Activated CD4-positive, alpha-beta T cell treated with anti-CD3 and anti-CD28 coated beads, Interleukin-2, amount 10 ng/mL, durations not matched to agents 24 days and 14 days (primary cell): ENCODE data around the gene SLC22A23. TPM values are rescaled to one million over a fixed set of nuclear protein-coding genes. Genes with fewer than 3 reads are reported as not detected.
"Not testable (repeated sequence)": the region's sequence is repeated elsewhere in the genome, so short reads cannot be mapped to it uniquely, and the experiment has no call there.

ENCODE experiments used
- DNase-seq: peaks from one replicate; pipeline ENCODE4 v3.0.0; 2022
- H3K27ac Mint-ChIP-seq: one replicate; pipeline ENCODE4 v1.8.0; 2022; ENCODE audit warnings: mild to moderate bottlenecking, mixed read lengths
- H3K27me3 Mint-ChIP-seq: one replicate; pipeline ENCODE4 v1.8.0; 2022; ENCODE audit warnings: mixed read lengths
- H3K36me3 Mint-ChIP-seq: one replicate; pipeline ENCODE4 v1.8.0; 2022; ENCODE audit warnings: low read depth, mild to moderate bottlenecking, mixed read lengths
- H3K4me1 Mint-ChIP-seq: one replicate; pipeline ENCODE4 v1.8.0; 2021; ENCODE audit warnings: mixed read lengths
- H3K4me3 Mint-ChIP-seq: one replicate; pipeline ENCODE4 v1.8.0; 2022; ENCODE audit warnings: mild to moderate bottlenecking, moderate library complexity, mixed read lengths
- H3K9me3 Mint-ChIP-seq: one replicate; pipeline ENCODE4 v1.8.0; 2021; ENCODE audit warnings: mixed read lengths
- intact Hi-C: fragments of 100-400 bp; cut with micrococcal nuclease; formaldehyde crosslinking; loops from one replicate; pipeline ENCODE4 v1.15.1; 2023
- total RNA-seq: library from RNA; stranded (reverse); gene quantifications from 2 replicates; pipeline ENCODE4 v1.2.3, GENCODE V29; 2022

The SLC22A23 gene
- total RNA-seq, 1 donor from 2014 or later: 0.12 TPM

DNA sequence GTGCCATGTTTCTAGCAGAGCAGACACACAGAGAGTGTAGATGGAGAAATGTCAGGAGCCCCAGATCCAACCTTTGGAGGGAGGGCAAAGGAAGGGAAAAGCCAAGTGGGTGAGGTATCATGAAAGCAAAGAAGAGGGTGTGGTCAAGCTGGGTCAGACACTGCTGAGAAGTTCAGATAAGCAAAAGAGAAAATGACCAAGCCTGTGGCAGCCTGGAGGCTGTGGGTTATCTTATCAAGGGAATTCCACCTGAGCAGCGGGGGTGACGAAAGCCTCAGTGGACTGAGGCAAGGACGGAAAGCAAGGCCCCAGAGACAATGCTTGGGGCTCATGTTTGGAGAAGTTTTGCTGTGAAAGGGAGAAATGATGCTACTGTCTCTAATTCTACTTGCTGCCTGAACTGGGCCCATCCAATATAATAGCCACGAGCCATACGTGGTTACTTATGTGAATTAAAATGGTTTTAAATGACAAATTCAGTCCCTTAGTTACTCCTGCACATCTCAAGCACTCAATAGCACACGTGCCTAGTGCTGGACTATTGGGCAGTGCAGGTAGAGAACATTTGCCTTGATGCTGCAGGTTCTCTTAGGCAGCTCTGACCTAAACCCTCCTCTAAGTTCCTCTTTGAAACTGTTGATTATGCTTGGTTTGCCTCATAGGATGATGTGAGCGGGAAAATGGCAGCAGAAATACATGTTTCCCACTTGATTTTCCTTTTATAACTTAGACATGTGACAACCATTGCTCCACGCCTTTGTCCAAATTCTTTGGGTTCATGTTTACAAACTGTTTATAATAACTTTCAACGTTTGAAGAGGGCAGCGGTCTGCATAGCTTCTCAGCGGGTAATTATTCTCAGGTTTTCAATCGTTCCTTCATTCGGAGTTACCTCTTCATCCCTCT, 63.7 kb downstream of the SLC22A23 start:
- no peaks in the 10 kb centered on the region for H3K27me3 Mint-ChIP-seq
- intact Hi-C loops: no loop called here
- H3K4me1 Mint-ChIP-seq: no peaks in the 10 kb centered on the region
- DNase-seq: no peak
- H3K36me3 Mint-ChIP-seq: no peaks in the 10 kb centered on the region
- no peaks in the 10 kb centered on the region for H3K9me3 Mint-ChIP-seq
- H3K4me3 Mint-ChIP-seq: no peak overlapping the region
- no peak overlapping the region for H3K27ac Mint-ChIP-seq

DNA sequence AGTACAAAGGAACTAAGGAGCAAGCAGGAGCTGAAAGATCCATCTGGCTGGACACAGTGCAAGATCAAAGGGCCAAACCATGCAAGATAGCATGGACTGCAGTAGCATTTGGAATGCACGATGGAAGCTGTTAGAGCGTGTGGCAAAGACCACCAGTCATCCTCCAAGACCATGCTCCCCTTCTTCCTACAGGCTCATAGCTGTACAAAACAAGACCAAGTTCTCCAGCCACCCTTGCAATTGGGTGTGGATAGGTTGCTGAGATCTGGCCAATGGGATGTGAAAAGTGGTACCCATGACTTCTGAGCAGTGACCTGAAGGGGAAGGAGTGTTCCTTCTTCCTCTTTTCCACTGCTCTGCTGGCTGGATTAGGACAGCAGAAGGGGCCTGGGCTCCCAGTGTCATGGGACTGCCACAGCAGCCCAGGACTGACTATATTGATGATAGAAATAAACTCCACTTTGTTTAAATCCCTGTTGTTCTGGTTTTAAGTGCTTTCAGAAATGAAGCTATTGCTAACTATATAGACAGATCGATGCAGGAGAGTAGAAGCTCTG, 64.9 kb downstream of the SLC22A23 start:
- H3K4me3 Mint-ChIP-seq: no peak overlapping the region
- DNase-seq: no peak
- H3K27ac Mint-ChIP-seq: no peak overlapping the region
- H3K27me3 Mint-ChIP-seq: no peaks in the 10 kb centered on the region
- no peaks in the 10 kb centered on the region for H3K4me1 Mint-ChIP-seq
- H3K9me3 Mint-ChIP-seq: no peaks in the 10 kb centered on the region
- no peaks in the 10 kb centered on the region for H3K36me3 Mint-ChIP-seq
- intact Hi-C loops: no loop called here

DNA sequence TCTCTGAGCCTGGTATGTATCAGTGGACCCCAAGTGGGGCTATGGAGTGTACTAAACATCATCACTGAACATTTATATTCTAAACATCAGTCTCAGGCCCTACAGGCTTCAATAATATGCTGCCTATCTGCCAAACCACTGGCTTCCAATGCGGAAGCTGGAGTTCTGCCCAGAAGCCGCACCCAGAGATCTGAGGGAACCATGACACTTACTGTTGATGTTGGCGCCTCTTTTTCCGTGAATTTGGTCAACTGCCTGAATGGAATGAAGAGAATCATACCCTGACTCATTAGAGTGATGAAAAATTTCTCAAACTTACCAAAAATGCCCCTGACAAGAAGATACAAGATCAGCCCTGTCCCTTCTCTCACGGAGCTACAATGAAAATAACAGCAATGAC, 66.2 kb downstream of the SLC22A23 start:
- intact Hi-C loops: no loop called here
- no peak for DNase-seq
- H3K36me3 Mint-ChIP-seq: no peaks in the 10 kb centered on the region
- H3K4me1 Mint-ChIP-seq: no peaks in the 10 kb centered on the region
- no peaks in the 10 kb centered on the region for H3K9me3 Mint-ChIP-seq
- H3K4me3 Mint-ChIP-seq: no peak overlapping the region
- no peak overlapping the region for H3K27ac Mint-ChIP-seq
- no peaks in the 10 kb centered on the region for H3K27me3 Mint-ChIP-seq

DNA sequence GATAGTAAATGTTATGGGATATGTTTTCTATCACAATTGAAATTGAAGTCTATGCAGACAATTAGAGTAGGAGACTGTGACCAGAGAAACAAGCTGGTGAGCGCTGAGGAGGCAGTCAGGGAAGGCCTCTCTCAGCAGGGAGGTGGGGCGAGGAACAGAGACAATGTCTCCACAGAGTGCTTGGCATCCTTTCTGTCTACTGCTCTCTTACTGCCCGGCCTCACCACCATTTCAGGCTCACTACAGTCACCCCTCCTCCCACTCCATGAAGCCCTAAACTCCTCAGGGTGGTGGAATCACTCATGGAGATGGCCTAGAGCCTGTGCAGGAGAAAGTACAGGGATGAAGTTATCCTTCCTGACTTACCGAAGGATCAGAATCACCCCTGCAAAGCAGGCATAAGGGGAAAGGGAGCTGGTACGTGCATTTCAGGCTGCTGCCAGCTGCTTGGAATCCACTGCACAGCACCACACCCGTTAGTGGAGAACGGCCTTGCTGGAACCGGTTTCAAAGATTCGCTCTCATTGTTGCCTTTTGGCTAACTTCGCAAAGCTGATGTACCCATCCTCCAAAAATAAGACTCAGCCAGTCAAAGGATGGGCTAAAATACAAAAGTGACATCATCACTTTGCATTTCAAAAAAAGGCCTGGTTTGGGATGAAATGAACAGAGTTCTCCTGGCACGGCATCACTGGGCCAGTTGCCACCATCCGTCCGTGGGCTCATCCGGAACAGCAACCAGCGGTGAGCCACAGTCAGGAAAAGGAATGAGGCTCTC, 67.3 kb downstream of the SLC22A23 start:
- intact Hi-C loops: no loop called here
- H3K9me3 Mint-ChIP-seq: no peaks in the 10 kb centered on the region
- H3K4me1 Mint-ChIP-seq: no peaks in the 10 kb centered on the region
- no peak for DNase-seq
- H3K27me3 Mint-ChIP-seq: no peaks in the 10 kb centered on the region
- no peaks in the 10 kb centered on the region for H3K36me3 Mint-ChIP-seq
- H3K4me3 Mint-ChIP-seq: no peak overlapping the region
- no peak overlapping the region for H3K27ac Mint-ChIP-seq

DNA sequence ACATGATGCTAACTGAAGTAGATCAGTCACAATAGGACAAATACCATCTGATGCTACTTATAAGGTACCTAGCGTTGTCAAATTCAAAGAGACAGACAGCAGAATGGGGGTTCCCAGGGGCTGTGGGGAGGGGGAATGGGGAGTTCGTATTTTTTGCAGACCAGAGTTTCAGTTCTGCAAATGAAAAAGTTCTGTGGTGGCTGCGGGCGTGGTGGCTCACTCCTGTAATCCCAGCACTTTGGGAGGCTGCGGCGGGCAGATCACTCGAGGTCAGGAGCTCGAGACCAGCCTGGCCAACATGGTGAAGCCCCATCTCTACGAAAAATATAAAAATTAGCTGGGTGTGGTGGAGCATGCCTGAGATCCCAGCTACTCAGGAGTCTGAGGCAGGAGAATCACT, 68.1 kb downstream of the SLC22A23 start:
- H3K4me3 Mint-ChIP-seq: no peak overlapping the region
- intact Hi-C loops: no loop called here
- H3K4me1 Mint-ChIP-seq: no peaks in the 10 kb centered on the region
- no peak for DNase-seq
- no peaks in the 10 kb centered on the region for H3K36me3 Mint-ChIP-seq
- no peaks in the 10 kb centered on the region for H3K9me3 Mint-ChIP-seq
- no peaks in the 10 kb centered on the region for H3K27me3 Mint-ChIP-seq
- no peak overlapping the region for H3K27ac Mint-ChIP-seq

DNA sequence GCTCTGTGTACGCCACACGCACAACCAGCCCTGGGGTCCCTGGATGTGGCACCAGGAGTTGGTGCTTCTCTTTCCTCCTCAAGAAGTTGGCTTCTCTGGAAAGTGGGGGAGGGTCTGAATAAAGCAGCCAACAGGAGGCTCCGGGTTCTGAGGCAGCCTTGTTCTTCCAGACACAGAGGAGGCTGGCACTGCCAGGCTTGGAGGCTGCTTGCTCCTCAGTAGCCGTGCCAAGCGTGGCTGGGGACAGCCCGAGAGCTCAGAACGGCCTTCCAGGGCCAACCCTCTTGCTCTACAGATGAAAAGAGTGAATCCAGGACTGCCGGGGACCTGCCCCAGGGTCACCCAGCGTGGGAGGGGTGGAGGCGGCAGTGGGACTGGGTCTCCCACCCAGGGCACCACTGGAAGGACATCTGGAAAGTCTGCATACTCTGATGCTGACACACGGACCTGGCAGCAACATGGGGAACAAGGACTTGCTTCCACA, 70.4 kb downstream of the SLC22A23 start:
- Mint-ChIP-seq H3K4me3 (no peak overlapping the region), H3K9me3 (no peaks in the 10 kb centered on the region), H3K27ac (no peak overlapping the region), H3K36me3 (no peaks in the 10 kb centered on the region), H3K27me3 (no peaks in the 10 kb centered on the region), H3K4me1 (no peaks in the 10 kb centered on the region)
- intact Hi-C loops: no loop called here
- no peak for DNase-seq

DNA sequence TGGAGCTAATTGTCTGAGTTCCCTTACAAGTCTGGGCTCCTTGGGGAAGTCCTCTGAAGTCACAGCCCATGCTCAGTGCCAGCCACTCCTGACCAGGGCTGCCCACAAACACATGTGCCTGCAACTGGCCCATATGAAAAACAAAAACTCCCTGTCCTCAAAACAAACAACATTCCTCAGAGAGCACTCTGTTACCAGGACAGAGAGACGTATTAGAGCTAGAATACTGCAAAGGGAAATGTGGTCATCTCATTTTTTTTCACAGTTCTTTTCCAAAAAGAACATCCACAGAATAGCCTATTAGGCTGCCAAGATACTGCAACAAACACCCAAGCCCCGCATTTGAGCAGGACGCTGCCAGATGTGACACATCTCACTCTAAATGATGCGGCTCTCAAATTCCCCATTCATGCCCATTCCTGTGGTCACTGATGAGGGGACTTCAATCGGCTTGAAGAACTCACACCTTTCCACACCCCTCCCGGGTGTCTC, 71.1 kb downstream of the SLC22A23 start:
- Mint-ChIP-seq H3K4me1 (no peaks in the 10 kb centered on the region), H3K27ac (no peak overlapping the region), H3K9me3 (no peaks in the 10 kb centered on the region), H3K36me3 (no peaks in the 10 kb centered on the region), H3K27me3 (no peaks in the 10 kb centered on the region), H3K4me3 (no peak overlapping the region)
- DNase-seq: no peak
- intact Hi-C loops: no loop called here

DNA sequence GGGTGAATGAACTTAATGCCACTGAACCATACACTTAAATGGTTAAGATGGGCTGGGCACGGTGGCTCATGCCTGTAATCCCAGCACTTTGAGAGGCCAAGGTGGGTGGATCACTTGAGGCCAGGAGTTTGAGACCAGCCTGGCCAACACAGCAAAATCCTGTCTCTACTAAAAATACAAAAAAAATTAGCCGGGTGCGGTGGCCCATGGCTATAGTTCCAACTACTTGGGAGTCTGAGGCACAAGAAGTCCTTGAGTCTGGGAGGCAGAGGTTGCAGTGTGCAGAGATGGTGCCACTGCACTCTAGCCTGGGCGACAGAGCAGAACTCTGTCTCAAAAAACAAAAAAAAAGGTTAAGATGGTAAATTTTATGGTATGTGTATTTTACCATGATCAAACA, 71.7 kb downstream of the SLC22A23 start:
- not testable (repeated sequence) for H3K9me3 Mint-ChIP-seq, DNase-seq, H3K27me3 Mint-ChIP-seq

DNA sequence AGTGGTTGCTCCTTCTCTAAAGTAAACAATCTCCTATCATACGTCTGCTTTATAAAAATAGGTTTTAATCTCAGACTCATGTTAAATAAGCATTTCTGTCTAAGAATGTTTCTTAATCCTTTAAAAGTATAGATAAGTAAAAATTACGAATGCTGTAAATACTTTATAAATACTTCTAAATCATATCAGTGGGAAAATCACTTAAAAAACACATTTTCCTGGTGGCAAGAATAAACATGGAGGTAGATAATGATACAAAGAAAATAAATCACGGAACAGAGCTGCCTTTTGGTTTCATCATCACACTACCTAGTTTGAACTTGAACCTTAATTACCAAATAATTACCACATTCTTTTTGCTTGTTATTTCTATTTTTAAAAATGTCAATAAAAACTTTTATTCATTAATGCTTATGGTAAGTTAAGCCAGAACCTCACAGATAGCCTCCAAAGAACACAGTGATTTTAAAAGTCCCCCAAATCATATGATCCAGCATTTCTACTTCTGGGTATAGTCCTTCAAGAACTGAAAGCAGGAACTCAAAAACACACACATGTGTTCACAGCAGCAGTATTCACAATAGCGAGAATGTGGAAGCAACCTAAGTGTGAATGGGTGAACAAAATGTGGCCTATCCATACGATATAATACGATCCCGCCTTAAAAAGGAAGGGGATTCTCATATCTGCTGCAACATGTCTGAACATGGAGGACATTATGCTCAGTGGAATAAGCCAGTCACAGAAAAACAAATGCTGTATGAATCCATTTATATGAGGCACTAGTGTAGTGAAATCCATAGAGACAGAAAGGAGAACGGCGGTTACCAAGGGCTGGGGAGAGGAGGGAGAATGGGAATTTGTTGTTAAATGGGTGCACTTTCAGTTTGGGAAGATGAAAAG, 72.4 kb downstream of the SLC22A23 start:
- Mint-ChIP-seq H3K27ac (no peak overlapping the region), H3K4me1 (no peaks in the 10 kb centered on the region)

More for the DNA sequence above, 71.7 kb downstream of the SLC22A23 start:
- intact Hi-C loops, H3K36me3 Mint-ChIP-seq, H3K4me1 Mint-ChIP-seq, H3K27ac Mint-ChIP-seq, H3K4me3 Mint-ChIP-seq: not testable (repeated sequence)

DNA sequence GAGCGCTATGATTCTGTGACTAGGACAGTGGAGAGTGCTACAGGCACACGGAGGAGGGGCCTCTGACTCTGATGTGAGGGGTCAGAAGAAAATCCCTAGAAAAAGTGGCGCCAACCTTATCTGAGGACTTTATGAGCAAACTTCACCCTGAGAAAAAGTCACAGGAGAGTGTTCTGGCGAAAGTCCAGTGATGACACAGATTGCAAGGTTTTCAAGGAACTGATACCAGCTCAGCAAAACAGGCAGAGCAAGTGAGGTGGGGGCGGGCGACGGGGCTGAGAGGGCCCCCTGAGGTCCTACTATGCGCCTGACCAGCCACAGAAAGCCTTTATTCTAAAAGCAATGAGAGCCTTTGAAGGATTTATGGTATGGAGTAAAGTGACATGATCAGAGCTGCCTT, 73.3 kb downstream of the SLC22A23 start:
- intact Hi-C loops: no loop called here
- H3K9me3 Mint-ChIP-seq: no peaks in the 10 kb centered on the region
- DNase-seq: no peak
- H3K27ac Mint-ChIP-seq: no peak overlapping the region
- no peaks in the 10 kb centered on the region for H3K36me3 Mint-ChIP-seq
- peaks cover 4% of the 10 kb centered on the region for H3K27me3 Mint-ChIP-seq
- no peaks in the 10 kb centered on the region for H3K4me1 Mint-ChIP-seq
- no peak overlapping the region for H3K4me3 Mint-ChIP-seq

More for the DNA sequence above, 72.4 kb downstream of the SLC22A23 start:
- Mint-ChIP-seq H3K27me3 (peaks cover 2% of the 10 kb centered on the region), H3K9me3 (no peaks in the 10 kb centered on the region), H3K4me3 (no peak overlapping the region), H3K36me3 (no peaks in the 10 kb centered on the region)
- DNase-seq: no peak
- intact Hi-C loops: no loop called here

DNA sequence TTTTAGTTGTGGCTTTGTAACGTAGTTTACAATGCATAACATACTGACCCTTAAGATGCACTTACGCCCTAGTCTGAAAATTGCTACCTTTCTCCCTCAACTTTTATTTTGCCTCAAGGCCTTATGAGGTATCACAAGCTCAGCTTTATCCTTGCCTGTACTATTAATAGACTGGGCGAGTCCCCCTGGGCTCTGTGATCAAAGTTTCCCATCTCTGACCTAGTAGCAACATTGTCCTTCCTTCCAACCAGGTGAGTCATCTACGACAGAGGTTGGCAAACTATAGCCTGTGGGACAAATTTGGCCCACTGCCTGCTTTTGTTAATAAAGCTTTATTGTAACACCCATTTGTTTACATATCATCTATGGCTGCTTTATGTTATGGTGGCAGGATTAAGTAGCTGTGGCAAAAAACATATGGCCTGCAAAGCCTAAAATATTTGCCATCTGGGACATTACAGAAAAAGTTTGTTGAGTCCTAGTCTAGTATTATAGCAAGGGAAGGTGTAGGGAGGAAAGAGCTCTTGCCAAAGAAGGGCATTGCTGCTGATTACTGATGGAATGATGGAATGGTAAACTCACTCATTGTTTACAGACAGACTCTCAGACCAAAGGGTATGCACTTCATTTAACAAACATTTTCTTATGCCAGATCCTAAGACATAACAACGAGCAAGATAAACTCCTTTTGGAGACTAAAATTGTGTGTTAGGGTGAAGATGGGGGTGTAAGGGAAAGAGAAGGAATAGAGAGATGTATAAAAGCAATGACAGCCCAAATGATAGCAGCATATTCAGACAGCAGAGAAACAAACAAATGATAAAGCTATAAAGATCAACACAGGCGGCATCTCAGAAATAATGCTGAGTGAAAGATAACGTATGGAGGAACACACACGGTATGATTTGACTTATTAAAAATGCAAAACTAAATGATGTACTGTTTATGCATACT, 74.2 kb downstream of the SLC22A23 start:
- Mint-ChIP-seq H3K4me1 (peaks cover 4% of the 10 kb centered on the region), H3K4me3 (no peak overlapping the region), H3K27me3 (peaks cover 4% of the 10 kb centered on the region), H3K9me3 (no peaks in the 10 kb centered on the region), H3K27ac (no peak overlapping the region), H3K36me3 (no peaks in the 10 kb centered on the region)
- intact Hi-C loops: no loop called here
- DNase-seq: no peak

DNA sequence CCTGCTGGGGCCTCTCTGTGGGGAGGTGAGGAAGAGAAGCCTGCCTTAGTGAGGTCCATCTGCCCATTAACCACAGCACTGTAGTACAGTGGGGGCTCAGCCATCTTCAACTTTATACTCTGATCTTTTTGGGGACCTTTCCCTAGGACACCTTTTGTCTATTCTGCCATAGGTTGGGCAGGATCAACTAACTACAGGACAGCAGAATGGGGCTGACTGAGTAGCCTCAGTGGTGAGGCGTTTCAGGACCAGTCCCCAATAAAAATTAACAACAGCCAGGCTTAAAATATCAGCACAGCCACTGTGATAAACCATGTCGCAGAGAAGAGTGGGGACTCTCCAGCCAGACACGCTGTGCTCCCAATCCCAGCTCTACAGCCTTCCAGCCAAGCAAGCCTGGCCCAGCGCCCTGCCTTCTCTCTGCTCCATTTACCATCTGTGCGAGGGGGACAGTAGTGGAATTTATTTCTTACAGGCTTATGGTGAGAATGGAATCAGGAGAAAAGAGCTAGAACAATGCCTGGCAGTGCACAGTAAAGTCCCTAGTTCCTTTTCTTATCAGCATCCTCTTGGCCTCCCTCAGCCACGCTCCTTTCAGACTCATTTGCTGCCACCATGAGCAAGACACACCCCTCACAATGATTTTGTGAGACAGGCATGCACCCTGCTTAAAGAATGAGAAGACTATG, 75.5 kb downstream of the SLC22A23 start:
- no peak for DNase-seq
- peaks cover 4% of the 10 kb centered on the region for H3K4me1 Mint-ChIP-seq
- no peaks in the 10 kb centered on the region for H3K36me3 Mint-ChIP-seq
- H3K4me3 Mint-ChIP-seq: no peak overlapping the region
- intact Hi-C loops: no loop called here
- no peaks in the 10 kb centered on the region for H3K9me3 Mint-ChIP-seq
- H3K27me3 Mint-ChIP-seq: peaks cover 6% of the 10 kb centered on the region
- H3K27ac Mint-ChIP-seq: no peak overlapping the region
